Astrocyte (in vitro differentiated cells and primary cell): ENCODE measurements around the gene PLEKHA4. TPM values are rescaled to one million over a fixed set of nuclear protein-coding genes. Genes with fewer than 3 reads are reported as not detected.

Experiments
- DNase-seq: peaks from one replicate; pipeline ENCODE4 v3.0.0-alpha.2; 2010; ENCODE audit warnings: low read depth
- FAIRE-seq: peaks from 2 replicates; lab custom pipeline; 2011; peaks lifted over from hg19 to GRCh38; lab: Jason Lieb, UNC
- H2AFZ ChIP-seq: 2 replicates; pipeline ENCODE4 v1.6.0; 2012; ENCODE audit warnings: low read depth, low read length, inconsistent platforms
- H3K27ac ChIP-seq: 2 replicates; pipeline ENCODE4 v1.5.1; 2011; ENCODE audit warnings: low read depth, low read length, inconsistent platforms
- H3K27me3 ChIP-seq: 2 replicates; pipeline ENCODE4 v1.6.0; 2011; ENCODE audit warnings: low read length, inconsistent platforms; ENCODE audit not compliant: insufficient read depth
- H3K36me3 ChIP-seq: 2 replicates; pipeline ENCODE4 v1.5.1; 2011; ENCODE audit warnings: low read length, inconsistent platforms; ENCODE audit not compliant: insufficient read depth
- H3K4me1 ChIP-seq: 2 replicates; pipeline ENCODE4 v1.5.1; 2011; ENCODE audit warnings: low read length, inconsistent platforms; ENCODE audit not compliant: insufficient read depth
- H3K4me2 ChIP-seq: 2 replicates; pipeline ENCODE4 v1.6.0; 2012; ENCODE audit warnings: low read length, inconsistent platforms
- H3K4me3 ChIP-seq: 2 replicates; pipeline ENCODE4 v1.5.1; 2011; ENCODE audit warnings: low read depth, mild to moderate bottlenecking, low read length, inconsistent platforms; ENCODE audit not compliant: insufficient read depth
- H3K79me2 ChIP-seq: 2 replicates; pipeline ENCODE4 v1.6.0; 2012; ENCODE audit warnings: mild to moderate bottlenecking, low read length, inconsistent platforms; ENCODE audit not compliant: insufficient read depth
- H3K9ac ChIP-seq: 2 replicates; pipeline ENCODE4 v1.6.0; 2012; ENCODE audit warnings: mild to moderate bottlenecking, low read length, inconsistent platforms
- H3K9me3 ChIP-seq: 2 replicates; pipeline ENCODE4 v1.5.1; 2012; ENCODE audit warnings: low read depth, mild to moderate bottlenecking, low read length, inconsistent platforms; ENCODE audit not compliant: insufficient read depth
- H4K20me1 ChIP-seq: 2 replicates; pipeline ENCODE4 v1.6.0; 2012; ENCODE audit warnings: low read length, inconsistent platforms; ENCODE audit not compliant: insufficient read depth
- H3K27ac Mint-ChIP-seq: one replicate; pipeline ENCODE4 v1.8.0; 2021; ENCODE audit warnings: mild to moderate bottlenecking, mixed read lengths; ENCODE audit not compliant: unreplicated experiment
- H3K27me3 Mint-ChIP-seq: one replicate; pipeline ENCODE4 v1.8.0; 2021; ENCODE audit warnings: low read depth, mixed read lengths; ENCODE audit not compliant: unreplicated experiment
- H3K36me3 Mint-ChIP-seq: one replicate; pipeline ENCODE4 v1.8.0; 2021; ENCODE audit warnings: low read depth, mixed read lengths; ENCODE audit not compliant: unreplicated experiment
- H3K4me1 Mint-ChIP-seq: one replicate; pipeline ENCODE4 v1.8.0; 2021; ENCODE audit warnings: low read depth, mixed read lengths; ENCODE audit not compliant: unreplicated experiment
- H3K4me3 Mint-ChIP-seq: one replicate; pipeline ENCODE4 v1.8.0; 2021; ENCODE audit warnings: mild to moderate bottlenecking, moderate library complexity, mixed read lengths; ENCODE audit not compliant: unreplicated experiment
- H3K9me3 Mint-ChIP-seq: one replicate; pipeline ENCODE4 v1.8.0; 2021; ENCODE audit warnings: mild to moderate bottlenecking, mixed read lengths; ENCODE audit not compliant: unreplicated experiment
- CTCF ChIP-seq: IDR thresholded peaks from 2 replicates; pipeline ENCODE4 v1.5.1; 2011; ENCODE audit warnings: low read depth, mild to moderate bottlenecking, inconsistent platforms, low read length, moderate library complexity; ENCODE audit not compliant: insufficient read depth
- EZH2 ChIP-seq: IDR thresholded peaks from 2 replicates; pipeline ENCODE4 v1.6.1; 2012; ENCODE audit warnings: mild to moderate bottlenecking, low read length, inconsistent platforms; ENCODE audit not compliant: insufficient read depth
- total RNA-seq: library from RNA; stranded (reverse); gene quantifications from 2 replicates; pipeline ENCODE4 v1.2.1, GENCODE V29; 2021

The PLEKHA4 gene
- total RNA-seq, 1 donor from 2014 or later, result 27.5 TPM

- no peak overlapping the region for H3K9ac ChIP-seq
- Mint-ChIP-seq H3K27ac (no peak overlapping the region), H3K4me1 (no peaks in the 10 kb centered on the region), H3K9me3 (no peaks in the 10 kb centered on the region), H3K4me3 (no peak overlapping the region), H3K27me3 (no peaks in the 10 kb centered on the region), H3K36me3 (peaks cover 24% of the 10 kb centered on the region)
- no peak overlapping the region for H3K4me2 ChIP-seq
- H3K27me3 ChIP-seq, result no peaks in the 10 kb centered on the region
- no peak overlapping the region for H2AFZ ChIP-seq
- H3K9me3 ChIP-seq, result no peaks in the 10 kb centered on the region
- peaks cover 25% of the 10 kb centered on the region for H3K36me3 ChIP-seq
- H3K79me2 ChIP-seq, result no peaks in the 10 kb centered on the region
- DNase-seq (no peak), FAIRE-seq (no peak)
- no peaks in the 10 kb centered on the region for H3K4me1 ChIP-seq
- H4K20me1 ChIP-seq, result peaks cover 3% of the 10 kb centered on the region
- H3K27ac ChIP-seq, result no peak overlapping the region
- TF ChIP-seq EZH2 (no peak), CTCF (no peak)
- no peak overlapping the region for H3K4me3 ChIP-seq
Observed at GRCh38 chr19:48915757-48916156, 47.3 kb upstream of the PLEKHA4 start.

DNA sequence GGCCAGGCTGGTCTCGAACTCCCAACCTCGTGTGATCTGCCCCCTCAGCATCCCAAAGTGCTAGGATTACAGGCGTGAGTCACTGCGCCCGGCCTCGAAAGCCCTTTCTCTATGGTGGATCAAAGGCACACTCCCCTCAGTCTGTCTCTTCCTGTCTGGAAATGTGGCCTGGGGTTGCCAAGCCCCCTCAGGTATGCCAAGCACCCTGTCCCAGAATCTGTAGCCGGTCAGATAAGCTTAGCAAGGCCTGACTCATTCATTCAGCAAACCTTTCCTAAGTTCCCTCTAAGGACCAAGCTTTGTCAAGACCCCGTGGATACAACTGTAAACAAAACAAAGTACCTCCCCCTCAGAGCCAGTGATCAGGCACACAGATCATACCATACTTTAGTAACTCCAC lies 45.8 kb upstream of the PLEKHA4 start:
- Histone ChIP-seq H3K4me3 (no peak overlapping the region), H3K9ac (no peak overlapping the region), H2AFZ (no peak overlapping the region), H3K27me3 (no peaks in the 10 kb centered on the region), H3K27ac (no peak overlapping the region), H3K4me2 (no peak overlapping the region), H4K20me1 (peaks cover 5% of the 10 kb centered on the region), H3K4me1 (no peaks in the 10 kb centered on the region), H3K9me3 (no peaks in the 10 kb centered on the region), H3K79me2 (no peaks in the 10 kb centered on the region), H3K36me3 (peaks cover 28% of the 10 kb centered on the region)
- no peak for TF ChIP-seq CTCF
- TF ChIP-seq EZH2, result no peak
- no peaks in the 10 kb centered on the region for H3K27me3 Mint-ChIP-seq
- no peaks in the 10 kb centered on the region for H3K9me3 Mint-ChIP-seq
- peaks cover 23% of the 10 kb centered on the region for H3K36me3 Mint-ChIP-seq
- DNase-seq (no peak), FAIRE-seq (no peak)
- no peak overlapping the region for H3K27ac Mint-ChIP-seq
- H3K4me1 Mint-ChIP-seq, result no peaks in the 10 kb centered on the region
- H3K4me3 Mint-ChIP-seq, result no peak overlapping the region

GRCh38 chr19:48913114-48913889 lies 44.9 kb upstream of the PLEKHA4 start:
- no peak overlapping the region for H3K4me3 Mint-ChIP-seq
- H3K27me3 ChIP-seq, result no peaks in the 10 kb centered on the region
- H3K4me1 ChIP-seq, result no peaks in the 10 kb centered on the region
- no peak for DNase-seq
- no peak overlapping the region for H3K27ac ChIP-seq
- no peak overlapping the region for H3K9ac ChIP-seq
- peaks cover 28% of the 10 kb centered on the region for H3K36me3 ChIP-seq
- no peaks in the 10 kb centered on the region for H3K9me3 Mint-ChIP-seq
- H3K27ac Mint-ChIP-seq, result no peak overlapping the region
- peaks cover 16% of the 10 kb centered on the region for H3K36me3 Mint-ChIP-seq
- no peak overlapping the region for H2AFZ ChIP-seq
- TF ChIP-seq EZH2 (no peak), CTCF (no peak)
- no peak overlapping the region for H3K4me2 ChIP-seq
- no peaks in the 10 kb centered on the region for H3K27me3 Mint-ChIP-seq
- no peak for FAIRE-seq
- H3K79me2 ChIP-seq, result no peaks in the 10 kb centered on the region
- peaks cover 5% of the 10 kb centered on the region for H4K20me1 ChIP-seq
- no peak overlapping the region for H3K4me3 ChIP-seq
- H3K4me1 Mint-ChIP-seq, result no peaks in the 10 kb centered on the region
- H3K9me3 ChIP-seq, result no peaks in the 10 kb centered on the region
